GM19099 (cell line): ENCODE results near the gene ABCC2.

ENCODE experiments used
- POLR2A ChIP-seq: IDR thresholded peaks from 3 replicates; pipeline ENCODE4 v1.6.1; 2011; ENCODE audit warnings: low read depth; ENCODE audit not compliant: insufficient read length; ENCODE audit errors: extremely low read depth

ABCC2 gene

DNA sequence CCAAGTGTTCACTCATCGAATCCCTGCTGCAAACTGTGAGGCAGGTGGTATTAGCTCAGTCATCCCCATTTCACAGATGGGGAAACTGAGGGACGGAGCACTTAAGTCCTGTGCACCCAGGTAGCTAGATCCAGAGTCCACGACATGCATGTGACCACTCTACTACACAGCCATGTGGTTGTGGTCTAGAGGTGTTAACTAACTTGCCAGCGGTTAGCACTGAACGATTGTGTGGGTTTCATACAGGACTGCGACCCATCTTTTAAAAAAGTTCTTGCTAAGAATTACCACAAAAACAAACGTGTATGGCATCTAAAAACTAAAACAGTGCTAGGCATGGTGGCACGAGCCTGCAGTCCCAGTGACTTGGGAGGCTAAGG, 16.1 kb upstream of the ABCC2 start:
- no peak for TF ChIP-seq POLR2A

- no peak for TF ChIP-seq POLR2A
Measured at GRCh38 chr10:99767901-99768300, 14.5 kb upstream of the ABCC2 start.

GRCh38 chr10:99768556-99768955, 13.9 kb upstream of the ABCC2 start:
- no peak for TF ChIP-seq POLR2A

DNA sequence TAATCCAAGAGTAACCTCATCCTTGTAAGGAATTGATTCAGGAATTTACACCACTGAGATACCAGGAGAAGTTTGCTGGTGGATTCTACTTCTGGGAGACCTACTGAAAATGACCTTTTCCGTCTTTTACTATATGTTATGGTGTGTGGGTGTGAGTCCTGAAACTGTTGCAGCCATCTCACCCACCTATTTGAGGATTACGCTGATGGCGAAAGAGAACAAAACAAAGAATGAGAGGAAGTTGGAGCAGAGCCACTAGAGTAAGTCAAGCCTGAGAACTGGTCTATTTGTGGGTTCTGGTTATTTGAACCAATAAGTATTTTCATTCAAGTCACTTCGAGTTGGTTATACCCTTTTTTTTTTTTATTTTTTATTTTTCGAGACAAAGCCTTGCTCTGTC, 12.7 kb upstream of the ABCC2 start:
- no peak for TF ChIP-seq POLR2A

- TF ChIP-seq POLR2A = no peak
Measured at GRCh38 chr10:99770408-99771045, 11.9 kb upstream of the ABCC2 start.

DNA sequence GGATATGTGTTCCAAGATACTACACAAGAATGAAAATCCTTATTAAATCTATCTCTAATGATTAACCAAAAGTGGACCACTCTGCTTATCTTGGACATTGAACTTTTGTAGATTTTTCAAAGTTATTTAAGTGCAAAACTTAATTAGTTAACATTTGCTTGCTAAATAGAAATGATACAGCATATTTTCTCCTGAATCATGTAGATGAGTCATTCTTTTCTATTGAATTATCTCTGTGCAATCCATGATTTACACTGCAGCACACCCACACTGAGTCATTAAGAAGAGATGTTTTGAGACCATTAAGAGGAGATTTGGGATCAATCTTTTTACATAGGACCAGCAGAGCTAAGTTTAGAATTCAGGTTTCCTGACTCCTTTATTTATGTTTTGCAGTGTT, 6.6 kb upstream of the ABCC2 start:
- no peak for TF ChIP-seq POLR2A

DNA sequence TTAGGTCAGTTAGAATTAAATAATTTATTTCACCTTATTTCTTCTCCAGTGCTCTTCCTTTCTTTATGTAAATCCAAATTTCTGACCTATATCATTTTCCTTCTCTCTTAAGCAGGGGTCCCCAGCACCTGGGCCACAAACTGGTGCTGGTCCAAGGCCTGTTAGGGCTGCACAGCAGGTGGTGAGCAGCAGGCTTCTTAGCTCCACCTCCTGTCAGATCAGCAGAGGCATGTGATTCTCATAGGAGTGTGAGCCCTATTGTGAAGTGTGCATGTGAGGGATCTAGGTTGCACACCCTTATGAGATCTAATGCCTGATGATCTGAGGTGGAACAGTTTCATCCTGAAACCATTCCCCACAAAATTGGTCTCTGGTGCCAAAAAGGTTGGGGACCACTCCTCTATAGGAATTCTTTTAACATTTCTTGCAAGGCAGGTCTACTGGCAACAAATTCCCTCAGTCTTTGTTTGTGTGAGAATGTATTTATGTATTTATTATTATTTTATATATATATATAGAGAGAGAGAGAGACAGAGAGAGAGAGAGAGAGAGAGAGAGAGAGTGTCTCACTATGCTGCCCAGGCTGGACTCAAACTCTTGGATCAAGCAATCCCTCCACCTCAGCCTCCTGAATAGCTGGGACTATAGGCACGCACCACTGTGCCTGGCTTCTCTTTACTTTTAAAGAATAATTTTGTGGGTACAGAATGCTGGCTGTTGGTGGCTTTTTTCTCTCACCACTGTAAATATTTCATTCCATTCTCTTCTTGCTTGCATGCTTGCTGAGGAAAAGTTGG, 4.3 kb upstream of the ABCC2 start:
- TF ChIP-seq POLR2A = no peak

DNA sequence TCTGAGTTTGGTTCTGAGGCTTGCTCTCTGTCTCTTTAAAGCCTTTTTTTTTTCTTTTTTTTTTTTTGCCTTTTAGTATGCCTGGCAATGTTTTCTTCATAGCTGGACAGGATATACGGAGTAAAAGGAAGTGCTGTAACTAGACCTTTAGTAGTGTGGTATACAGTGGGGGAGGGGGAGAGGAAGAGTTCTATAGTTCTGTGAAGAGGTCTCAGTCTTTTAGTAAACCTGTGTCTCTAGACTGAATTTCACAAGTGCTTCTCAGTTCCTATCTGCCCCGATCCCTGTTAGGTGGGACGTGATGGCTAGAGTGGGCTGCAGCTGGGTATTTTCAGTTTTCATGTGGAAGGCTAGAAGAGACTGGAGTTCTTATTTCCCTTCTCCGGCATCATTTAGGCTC, 3.1 kb upstream of the ABCC2 start:
- TF ChIP-seq POLR2A = no peak

DNA sequence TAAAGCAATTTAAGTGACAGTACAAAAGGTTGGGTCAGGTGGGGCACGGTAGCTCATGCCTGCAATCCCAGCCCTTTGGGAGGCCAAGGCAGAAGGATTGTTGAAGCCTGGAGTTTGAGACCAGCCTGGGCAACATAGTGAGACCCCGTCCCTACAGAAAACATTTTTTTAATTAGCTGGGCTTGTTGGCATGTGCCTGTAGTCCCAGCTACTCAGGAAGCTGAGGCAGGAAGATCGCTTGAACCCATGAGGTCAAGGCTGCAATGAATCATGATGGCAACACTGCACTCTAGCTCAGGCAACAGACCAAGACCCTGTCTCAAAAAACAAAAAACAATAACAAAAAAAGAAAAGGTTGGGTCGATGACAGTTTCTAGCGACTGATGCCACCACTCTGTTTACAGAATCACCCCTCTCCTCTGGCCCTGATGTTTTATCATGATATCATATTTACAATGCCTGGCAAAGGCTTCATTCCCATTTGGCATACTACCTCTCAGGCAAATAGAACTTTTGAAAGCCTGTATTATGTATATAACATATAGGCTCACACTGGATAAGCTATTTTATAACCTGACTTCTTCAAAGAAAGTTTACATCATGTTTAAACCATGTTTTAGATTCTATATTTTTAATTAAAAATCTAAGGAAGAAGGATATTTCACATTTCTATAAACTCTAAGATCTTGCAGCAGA, 558 bp upstream of the ABCC2 start:
- TF ChIP-seq POLR2A = no peak

- TF ChIP-seq POLR2A = no peak
Measured at GRCh38 chr10:99784016-99784726, 1.7 kb downstream of the ABCC2 start.

- no peak for TF ChIP-seq POLR2A
Measured at GRCh38 chr10:99784727-99785441, 2.4 kb downstream of the ABCC2 start.

- no peak for TF ChIP-seq POLR2A
Measured at GRCh38 chr10:99785646-99786045, 3.2 kb downstream of the ABCC2 start.

GRCh38 chr10:99787311-99787710, 4.9 kb downstream of the ABCC2 start:
- no peak for TF ChIP-seq POLR2A

GRCh38 chr10:99787782-99788445, 5.5 kb downstream of the ABCC2 start:
- no peak for TF ChIP-seq POLR2A
